GM06990 (cell line): ENCODE measurements around the gene USF2.

Experiments used
- DNase-seq: peaks from one replicate; pipeline ENCODE4 v3.0.0-alpha.2; 2011; ENCODE audit not compliant: insufficient read length; ENCODE audit errors: extremely low read depth
- H3K27me3 ChIP-seq: replicated peaks from 2 replicates; pipeline ENCODE4 v1.6.0; 2011; ENCODE audit warnings: low read length; ENCODE audit not compliant: control insufficient read depth, insufficient read depth
- H3K36me3 ChIP-seq: 2 replicates; pipeline ENCODE4 v1.5.1; 2011; ENCODE audit warnings: low read length; ENCODE audit not compliant: control insufficient read depth, insufficient read depth
- H3K4me3 ChIP-seq: replicated peaks from 2 replicates; pipeline ENCODE4 v1.5.1; 2011; ENCODE audit warnings: low read depth, mild to moderate bottlenecking, control low read depth, low read length
- TF ChIP-seq, protein P1 (sequence below): IDR thresholded peaks from 2 replicates; pipeline ENCODE4 v1.5.1; 2011; ENCODE audit warnings: low read length, control low read depth, mild to moderate bottlenecking, inconsistent platforms; ENCODE audit not compliant: insufficient read depth, poor library complexity, severe bottlenecking

USF2 gene

DNA sequence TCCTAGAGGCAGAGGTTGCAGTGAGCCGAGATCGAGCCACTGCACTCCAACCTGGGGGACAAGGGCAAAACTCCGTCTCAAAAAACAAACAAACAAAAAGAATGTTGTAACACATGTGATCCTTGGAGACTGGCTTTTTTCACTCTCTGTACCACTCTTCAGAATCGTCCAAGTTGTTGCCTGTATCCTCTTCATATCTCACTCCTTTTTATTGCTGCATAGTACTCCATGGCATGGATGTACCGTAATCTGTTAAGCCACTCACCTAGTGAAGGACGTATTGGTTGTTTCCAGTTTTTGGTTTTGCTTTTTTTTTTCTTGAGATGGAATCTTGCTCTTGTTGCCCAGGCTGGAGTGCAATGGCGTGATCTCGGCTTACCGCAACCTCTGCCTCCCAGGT lies 53.3 kb downstream of the USF2 start:
- TF ChIP-seq, protein P1, sequence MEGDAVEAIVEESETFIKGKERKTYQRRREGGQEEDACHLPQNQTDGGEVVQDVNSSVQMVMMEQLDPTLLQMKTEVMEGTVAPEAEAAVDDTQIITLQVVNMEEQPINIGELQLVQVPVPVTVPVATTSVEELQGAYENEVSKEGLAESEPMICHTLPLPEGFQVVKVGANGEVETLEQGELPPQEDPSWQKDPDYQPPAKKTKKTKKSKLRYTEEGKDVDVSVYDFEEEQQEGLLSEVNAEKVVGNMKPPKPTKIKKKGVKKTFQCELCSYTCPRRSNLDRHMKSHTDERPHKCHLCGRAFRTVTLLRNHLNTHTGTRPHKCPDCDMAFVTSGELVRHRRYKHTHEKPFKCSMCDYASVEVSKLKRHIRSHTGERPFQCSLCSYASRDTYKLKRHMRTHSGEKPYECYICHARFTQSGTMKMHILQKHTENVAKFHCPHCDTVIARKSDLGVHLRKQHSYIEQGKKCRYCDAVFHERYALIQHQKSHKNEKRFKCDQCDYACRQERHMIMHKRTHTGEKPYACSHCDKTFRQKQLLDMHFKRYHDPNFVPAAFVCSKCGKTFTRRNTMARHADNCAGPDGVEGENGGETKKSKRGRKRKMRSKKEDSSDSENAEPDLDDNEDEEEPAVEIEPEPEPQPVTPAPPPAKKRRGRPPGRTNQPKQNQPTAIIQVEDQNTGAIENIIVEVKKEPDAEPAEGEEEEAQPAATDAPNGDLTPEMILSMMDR, result no peak
- H3K36me3 ChIP-seq, result no peaks in the 10 kb centered on the region
- H3K4me3 ChIP-seq, result no peak overlapping the region
- no peaks in the 10 kb centered on the region for H3K27me3 ChIP-seq
- DNase-seq, result no peak

DNA sequence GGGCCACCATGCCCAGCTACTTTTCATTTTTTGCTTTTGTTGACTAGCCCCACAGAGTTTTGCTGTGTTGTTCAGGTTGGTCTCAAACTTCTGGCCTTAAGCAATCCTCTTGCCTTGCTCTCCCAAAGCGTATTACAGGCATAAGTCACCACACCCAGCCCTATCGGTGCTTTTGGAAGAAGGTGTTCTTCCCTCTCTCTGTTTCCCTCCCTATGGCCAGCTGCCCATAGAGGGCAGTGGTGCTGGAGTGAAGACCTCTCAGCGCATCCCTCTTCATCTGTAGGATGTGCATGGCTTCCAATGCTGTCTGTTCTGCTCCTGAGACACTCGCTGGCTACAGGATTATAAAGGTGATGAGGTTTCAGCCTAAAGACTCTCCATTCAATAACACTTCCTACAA lies 58.9 kb downstream of the USF2 start:
- no peak overlapping the region for H3K4me3 ChIP-seq
- no peaks in the 10 kb centered on the region for H3K27me3 ChIP-seq
- no peak for DNase-seq
- H3K36me3 ChIP-seq, result no peaks in the 10 kb centered on the region
- TF ChIP-seq, protein P1, result peak; percentile 33

DNA sequence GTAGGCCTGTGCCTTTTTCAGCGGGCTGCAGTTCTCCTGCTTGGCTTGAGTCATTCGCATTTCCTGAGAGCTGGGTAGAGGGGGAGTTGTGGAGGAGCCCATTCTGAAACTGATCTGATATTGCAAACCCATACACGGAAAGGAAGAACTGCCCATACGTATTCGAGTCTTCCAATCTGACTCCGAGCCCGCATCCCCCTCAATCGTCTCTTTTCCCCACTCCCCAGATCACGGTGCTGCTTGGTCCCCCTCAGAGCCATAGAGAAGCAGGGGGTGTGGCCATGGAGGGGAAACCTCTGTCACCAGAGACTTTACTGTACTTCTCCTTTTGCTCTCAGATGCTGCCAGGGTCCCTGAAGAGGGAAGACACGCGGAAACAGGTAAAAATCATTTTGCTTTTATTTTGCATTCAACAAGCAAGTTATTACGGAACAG lies 60.1 kb downstream of the USF2 start, which contains the start of gene CD22:
Gene CD22 (plus strand): TSS at position 337 of the 435 bp plus-strand sequence. CDS start 2,854 bp downstream, outside the sequence.
- peak; percentile 76 for DNase-seq
- Histone ChIP-seq H3K4me3 (peak within 1 kb of the TSS; percentile 71), H3K36me3 (peaks cover 6% of the 10 kb centered on the region), H3K27me3 (no peaks in the 10 kb centered on the region)
- TF ChIP-seq, protein P1, result no peak

DNA sequence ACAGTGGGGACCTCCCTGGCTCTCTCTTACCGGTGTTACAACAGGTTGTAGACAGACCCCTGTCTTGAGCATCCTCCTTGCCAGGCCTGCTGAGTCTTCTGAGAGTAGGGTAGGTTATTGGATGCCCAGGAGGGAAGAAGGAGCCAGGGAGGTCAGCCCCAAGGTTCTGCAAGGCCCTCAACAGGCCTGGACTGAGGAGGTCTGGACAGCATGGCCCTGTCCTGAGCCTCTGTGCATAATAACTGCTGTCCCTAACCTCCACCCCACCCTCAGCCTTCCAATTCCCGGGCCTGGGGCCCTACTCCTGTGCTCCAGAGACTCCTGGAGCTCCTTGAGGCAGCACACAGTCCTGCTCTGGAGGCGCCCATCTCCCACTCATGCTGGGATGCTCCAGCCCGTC lies 60.6 kb downstream of the USF2 start:
- no peak for DNase-seq
- peaks cover 6% of the 10 kb centered on the region for H3K36me3 ChIP-seq
- peak overlapping the region; percentile 71 for H3K4me3 ChIP-seq
- TF ChIP-seq, protein P1, result no peak
- H3K27me3 ChIP-seq, result no peaks in the 10 kb centered on the region
